HG02571 (cell line): Measurements from ENCODE around the gene PUM1.
A peak's percentile ranks its signal among the peaks of the same experiment; 100 is the strongest.

ENCODE experiments used
- ATAC-seq: cut with Tn5 transposase; IDR thresholded peaks from one replicate; pipeline ENCODE4 v1.9.1; 2021; ENCODE audit warnings: mild to moderate bottlenecking, moderate library complexity; ENCODE audit not compliant: unreplicated experiment

Gene PUM1

DNA sequence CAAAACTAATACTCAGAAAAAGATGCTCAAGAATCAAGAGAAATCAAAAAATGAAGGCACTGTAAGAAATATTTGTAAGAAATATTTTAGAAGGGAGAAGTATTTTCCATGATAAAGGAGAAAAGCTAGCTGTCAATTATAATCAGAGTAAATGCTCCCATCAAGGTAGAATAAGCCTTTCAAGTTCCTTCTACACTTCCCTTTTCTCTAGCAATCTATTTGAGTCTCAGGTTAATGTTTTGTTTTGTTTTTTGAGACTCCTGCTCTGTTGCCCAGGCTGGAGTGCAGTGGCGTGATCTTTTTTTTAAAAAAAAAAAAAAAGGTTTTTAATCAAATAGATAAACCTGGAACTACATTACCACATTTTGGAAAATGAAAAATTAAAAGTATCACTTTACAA is 33.3 kb downstream of the PUM1 start:
- no peak for ATAC-seq

DNA sequence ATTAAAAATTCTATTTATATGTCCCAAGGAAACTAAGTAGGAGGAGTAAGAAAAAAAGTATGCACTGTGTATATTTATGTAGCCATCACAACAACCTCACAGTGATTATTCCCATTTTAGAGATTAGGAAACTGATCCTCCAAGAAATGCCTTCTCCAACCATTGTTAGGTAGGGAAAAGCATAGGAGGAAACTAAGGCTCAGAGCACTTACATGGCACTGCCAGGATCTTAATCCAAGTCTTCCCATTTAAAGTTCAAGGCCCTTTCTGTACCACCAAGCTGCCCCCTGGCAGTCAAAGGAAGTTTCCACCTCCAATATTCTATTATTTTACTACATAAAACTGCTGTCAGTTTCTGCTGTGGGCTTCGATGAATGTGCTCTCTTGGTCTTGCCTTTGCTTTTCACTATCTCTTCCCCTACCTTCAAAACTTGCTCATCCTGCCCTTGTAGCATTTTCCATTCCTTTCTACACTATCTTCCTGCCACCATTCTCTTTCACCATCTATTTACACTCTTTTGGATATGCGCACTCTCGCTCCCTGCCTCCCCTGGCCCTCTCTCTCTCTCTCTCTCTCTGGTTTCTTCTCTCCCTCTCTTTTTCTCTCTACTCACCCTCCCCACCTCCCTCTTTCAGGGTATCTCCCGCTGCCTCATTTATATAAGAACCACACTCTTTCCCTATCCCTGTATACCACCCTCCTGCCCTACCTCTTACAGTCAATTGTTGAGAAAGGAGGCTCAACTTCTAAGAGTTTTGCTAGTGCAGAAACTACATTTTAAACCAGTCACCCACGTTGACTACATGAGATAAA is 34.0 kb downstream of the PUM1 start:
- ATAC-seq, result no peak

DNA sequence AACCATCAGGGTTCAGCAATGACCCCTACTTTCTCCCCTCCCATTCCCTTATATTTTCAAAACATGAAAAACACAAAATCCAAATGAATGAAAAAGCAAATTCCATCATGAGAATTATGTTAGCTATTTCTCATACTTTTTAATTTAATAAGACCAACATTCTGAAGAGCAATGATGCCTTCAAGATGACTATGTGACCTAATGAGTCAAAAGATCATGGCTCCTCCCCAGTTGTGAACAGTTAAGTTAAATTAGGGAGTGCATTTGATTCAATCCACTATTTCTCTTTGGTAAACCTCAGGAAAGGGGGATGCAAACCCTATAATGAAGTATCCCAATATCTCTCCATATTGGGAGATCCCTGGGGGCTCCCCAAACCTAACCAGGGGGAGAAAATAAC is 36.5 kb downstream of the PUM1 start:
- no peak for ATAC-seq

DNA sequence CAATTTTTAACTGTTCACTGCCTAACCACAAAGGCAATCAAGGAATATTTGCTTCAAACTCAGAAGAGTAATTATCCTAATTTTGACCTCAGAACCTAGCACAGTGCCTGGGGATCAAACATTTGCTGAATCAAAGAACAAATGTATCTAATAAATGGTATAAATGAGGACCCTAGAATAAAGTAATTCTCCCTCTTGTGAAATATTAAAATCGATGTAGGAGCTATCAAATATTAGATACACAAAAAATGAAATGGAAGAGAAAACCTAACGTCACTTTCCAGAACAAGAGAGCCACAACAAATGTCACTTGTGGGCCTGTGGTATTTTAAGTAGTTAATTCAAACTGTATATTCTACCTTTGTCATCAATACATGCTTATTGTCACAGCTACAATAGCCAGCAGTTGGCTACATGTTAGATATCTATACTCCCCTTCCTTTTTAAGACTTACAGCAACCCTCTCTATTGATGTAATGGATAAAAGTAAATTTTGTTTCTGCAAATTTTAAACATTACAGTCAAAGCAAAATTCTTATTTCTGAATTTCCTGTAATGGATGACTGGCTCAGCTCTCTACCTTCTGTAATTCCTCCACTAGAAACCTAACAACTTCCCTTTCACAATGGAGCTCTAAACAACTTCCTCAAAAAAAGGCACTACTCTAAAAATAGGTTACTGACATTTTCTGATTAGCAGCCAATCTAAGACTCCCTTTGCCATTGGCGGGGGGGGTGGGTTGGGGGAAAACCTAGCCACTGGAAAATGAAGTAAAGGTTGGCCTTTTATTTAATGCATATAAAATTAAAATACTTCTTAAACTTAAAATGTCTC is 37.6 kb downstream of the PUM1 start:
- no peak for ATAC-seq

DNA sequence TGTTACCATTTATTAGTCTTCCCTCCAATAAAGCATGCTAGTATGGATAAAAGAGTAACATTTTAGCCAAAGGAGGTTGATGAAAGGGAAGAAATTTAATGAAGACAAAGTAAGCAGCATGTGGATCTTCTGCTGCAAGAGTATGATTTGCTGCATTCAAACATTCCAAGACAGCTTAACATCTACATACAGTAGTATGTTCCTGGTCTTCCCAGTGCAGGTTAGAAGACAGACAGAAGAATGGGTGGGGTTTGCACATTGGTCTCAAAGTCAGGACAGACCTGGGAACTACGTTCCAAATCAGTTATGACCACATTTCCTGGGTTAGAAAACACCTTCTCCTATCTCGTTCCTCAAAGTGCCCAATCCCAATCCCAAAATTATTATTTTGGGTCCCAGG is 43.3 kb downstream of the PUM1 start:
- no peak for ATAC-seq

DNA sequence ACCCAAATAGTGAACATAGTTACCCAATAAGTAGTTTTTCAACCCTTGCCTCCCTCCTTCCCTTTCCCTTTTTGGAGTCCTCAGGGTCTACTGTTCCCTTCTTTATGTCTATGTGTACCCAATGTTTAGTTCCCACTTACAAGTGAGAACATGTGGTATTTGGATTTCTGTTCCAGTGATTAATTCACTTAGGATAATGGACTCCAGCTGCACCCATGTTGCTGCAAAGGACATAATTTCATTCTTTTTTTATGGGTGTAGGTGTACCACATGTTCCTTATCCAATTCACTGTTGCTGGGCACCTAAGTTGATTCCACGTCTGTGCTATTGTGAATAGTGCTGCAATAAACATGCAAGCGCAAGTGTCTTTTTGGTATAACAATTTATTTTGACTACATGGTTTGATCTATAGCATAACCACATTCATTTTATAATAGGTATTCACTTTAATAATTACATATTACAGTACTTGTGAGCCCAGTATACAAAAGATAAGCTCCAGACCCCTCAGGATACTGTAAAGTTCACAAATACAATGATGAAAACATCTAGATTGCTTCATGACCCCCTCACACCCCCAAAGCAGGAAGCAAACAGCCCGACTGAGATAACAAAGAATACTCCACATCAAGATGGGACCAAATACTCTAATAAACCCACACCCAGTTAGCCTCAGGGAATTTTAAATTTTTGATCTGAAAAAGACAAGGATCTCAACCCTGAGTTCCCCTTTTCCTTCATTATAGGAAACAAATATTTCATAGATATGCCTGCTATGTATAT is 45.3 kb downstream of the PUM1 start:
- ATAC-seq, result no peak

DNA sequence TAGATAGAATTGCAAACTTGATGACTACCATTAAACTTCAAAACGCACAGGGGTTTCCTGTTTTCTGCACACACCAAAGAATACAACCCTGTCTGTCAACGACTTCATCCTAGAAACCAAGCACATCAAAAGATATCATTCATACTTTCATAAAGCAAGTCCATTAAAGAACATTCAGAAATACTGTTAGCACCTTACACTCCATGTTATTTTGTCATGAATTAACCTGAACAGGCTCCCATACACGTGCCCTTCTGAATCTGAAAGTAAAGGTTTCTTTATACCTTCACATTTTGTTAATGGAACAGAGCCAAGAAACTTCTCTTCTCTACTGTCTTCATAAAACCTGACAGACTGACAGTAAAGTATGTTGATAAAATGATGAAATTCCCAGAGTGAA is 46.1 kb downstream of the PUM1 start:
- no peak for ATAC-seq

DNA sequence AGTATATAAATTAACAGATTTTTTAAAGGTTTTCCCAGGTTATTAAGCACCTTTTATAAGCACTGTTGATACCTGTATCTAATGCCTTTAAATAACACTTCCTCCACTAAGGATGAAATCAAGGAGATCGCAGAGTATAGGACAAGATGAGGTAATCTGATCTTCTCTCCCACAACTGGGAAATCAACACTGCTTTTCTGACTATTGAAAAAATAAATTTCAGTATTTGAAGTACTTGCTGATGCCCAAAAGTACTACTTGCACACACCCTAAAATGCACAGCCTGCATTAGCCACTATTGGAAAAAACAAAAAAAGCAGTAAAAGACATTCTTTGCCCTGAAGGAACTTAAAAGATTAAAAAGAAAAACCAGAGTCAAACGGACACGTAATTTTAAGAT is 48.6 kb downstream of the PUM1 start:
- no peak for ATAC-seq

DNA sequence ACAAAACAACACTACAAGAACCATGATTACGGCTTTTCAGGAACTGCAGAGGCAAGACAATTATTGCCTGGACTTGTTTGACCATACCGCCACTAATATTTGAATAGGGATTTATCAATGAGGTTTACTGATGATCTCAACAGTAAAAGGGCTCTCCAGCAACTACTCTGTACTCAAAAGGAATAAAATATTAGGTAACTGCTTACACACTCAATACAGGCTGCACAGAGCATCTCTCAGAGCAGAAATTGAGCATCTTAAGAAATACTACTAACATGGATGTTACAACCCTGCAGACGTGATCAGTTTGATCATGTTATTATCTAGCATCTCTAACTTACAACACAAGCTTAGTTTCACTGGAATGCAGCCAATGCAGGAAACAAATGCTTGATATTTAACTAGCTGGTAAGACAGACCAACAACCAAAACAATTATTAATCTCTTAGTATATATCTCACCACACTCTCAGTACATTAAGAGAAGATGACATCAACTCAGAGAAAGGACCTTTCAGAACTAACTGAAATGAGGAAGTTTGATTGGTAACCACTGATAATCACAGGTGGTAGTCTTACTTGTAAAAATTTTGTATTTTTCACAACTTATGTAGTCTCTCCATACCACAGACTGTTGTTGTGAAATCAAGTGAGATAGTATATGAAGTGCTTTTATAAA is 52.2 kb downstream of the PUM1 start:
- peak; percentile 48 for ATAC-seq

DNA sequence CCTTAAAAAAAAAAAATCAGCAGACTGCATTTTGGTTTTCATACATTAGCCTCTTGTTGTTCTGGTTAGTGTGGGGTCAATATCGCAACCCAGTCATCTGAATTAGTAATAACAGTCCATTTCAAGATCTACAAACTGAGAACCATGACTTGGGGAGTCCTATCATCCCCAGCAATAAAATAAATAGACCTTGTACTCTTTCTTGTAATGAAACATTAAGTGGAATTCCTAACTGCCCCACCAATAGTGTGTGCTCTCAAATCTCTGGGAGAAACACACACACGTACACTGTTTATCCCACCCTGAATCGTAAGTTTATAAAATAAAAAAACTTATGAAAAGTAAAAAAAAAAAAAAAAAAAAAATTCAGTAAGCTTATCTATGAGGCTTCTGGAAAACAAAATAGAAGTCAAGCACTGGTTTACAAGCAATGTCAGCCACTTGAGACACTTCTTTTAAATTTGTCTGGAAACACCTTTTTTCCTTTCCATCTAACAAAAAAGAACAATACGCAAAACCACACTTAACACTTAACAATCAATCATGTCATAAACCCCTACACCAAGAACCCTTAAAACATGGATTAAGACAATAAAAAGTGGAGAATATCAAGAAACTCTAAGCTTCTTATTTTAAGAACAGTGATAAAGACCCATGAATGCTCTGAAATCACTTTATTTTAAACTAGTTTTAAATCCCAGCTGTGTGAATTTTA is 53.1 kb downstream of the PUM1 start:
- no peak for ATAC-seq

DNA sequence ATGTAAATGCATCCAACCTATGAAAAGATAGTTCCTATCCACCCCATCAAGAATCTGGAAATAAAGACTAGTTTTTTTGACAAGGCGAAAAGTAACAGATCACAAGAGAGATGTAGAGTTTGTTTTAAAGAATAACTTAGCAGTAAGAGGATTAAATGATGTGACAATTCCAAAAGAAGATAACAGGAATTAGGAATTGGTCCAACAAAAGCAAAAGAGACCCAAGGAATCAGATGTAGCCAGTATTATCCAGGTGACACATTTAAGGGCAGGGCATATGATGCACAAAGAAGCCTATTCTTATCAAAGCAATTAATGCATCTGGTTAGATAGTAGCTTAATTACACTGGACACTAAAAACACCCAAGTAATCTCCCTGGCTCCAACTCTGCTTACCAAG is 53.8 kb downstream of the PUM1 start:
- ATAC-seq, result no peak

DNA sequence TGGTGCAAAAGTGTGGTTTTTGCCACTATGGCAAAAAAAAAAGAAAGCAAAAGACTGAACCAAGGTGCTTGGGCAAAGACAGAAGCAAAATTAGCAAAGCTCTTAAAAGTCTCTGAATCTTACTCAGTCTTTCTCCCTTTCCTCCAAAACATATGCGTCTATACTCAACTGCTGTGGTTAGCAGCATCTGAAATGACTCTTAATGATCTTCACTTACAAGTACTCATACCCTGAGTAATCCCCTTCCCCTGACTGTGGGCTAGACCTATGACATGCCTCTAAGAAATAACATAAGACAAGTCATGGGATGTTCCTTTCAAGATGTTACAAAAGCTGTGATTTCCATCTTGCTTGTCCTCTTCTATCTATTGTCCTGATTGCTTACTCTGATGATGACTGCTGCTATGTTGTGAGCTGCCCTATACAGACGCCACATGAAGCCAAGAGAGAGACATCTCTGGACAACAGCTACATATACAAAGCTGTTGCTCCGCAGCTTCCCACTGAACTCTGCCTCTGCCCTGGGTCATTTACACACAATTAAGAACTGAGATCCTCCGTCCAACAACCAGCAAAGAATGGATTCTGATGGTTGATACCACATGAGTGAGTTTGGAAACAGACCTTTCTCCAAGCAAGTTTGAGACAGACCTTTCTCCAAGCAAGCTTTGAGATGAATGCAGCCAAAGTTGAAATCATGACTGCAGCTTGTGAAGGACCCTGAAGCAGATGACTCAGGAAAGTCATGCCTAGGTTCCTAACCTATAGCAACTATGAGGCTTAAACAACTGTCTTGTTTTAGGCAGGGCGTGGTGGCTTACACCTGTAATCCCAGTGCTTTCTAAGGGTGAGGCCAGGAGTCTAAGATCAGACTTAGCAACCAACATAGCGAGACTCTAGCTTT is 55.2 kb downstream of the PUM1 start:
- peak; percentile 55 for ATAC-seq

DNA sequence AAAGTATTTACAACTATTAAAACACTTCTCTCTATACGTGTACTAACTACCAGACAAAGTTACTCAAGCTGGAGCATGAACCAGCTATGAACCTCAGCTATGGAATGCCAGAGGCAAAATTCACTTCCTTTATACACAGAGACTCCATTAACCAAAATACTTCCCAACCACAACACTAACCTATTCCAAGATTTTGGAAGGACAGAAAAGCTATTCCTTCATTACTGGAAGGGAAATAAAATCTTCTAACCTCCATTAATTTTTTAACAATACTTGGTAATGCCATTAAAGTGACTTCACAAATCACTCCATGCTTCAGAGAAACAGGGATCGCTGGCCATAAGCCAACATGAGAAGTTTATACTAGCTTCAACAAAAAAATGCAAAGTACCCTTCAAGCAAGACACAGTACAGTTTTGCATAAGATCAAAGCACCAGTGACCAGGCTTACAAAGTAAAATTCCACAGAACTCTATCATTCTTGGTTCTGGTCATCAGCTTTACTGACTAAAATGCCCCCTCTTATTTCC is 58.0 kb downstream of the PUM1 start:
- ATAC-seq, result no peak

DNA sequence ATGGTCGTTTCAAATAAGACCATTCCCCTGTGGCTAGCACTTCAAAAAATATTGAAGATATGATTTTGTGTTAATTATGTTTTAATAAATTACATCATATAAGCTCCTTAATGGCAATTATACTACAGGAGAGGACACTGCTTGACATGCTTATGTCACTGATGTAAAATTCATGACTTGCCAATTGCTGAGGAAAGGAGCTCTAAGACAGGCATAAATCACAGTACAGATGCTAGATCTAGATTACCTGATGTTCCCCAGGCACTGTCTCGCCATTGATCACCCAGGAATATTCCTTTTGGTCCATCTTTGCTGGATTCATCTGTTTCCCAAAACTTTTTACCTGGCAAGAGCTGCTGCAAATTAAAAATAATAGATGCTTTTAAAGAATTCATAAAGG is 58.8 kb downstream of the PUM1 start:
- no peak for ATAC-seq

DNA sequence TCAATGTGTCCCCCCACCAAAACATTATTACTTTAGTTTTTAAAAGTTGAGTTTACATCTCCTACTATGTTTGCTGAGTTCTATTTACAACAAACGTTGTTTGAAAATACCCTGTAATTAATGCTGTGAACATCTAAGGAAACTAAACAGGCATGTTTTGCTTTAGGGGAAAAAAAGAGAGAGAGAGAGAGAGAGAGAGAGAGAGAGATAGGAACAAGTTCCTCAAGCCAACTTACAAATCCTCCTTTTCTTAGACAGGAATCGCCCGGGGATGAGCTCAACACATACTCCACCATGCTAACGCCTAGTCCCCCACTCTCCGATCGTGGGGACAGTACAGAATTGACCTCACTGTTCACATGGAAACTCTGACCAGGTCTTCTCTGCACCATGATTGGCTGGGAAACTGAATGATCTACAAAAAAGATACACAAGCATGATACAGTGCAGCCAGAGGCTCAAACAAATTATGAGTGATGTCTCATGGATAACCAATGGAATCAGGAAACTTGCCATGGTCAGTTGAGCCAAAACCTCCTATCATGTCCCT is 59.8 kb downstream of the PUM1 start:
- no peak for ATAC-seq

DNA sequence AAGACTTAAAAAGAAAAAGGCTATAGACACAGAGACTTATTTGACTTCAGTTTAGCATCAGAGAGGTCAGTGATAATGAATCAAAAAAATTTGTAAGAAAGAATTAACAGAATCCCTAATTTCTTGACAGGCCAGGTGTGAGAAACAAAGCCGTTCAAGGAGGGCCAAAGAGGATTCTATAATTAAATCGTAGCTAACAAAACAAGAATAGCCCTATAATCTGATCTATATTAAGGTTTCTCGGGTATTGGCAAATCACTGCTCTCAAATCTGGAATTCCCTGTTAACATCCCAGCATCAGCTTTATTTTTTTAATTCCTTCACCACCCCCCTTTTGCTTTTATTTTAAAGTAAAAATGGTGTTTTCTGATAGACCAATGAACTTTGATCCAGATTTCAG is 60.3 kb downstream of the PUM1 start:
- no peak for ATAC-seq

DNA sequence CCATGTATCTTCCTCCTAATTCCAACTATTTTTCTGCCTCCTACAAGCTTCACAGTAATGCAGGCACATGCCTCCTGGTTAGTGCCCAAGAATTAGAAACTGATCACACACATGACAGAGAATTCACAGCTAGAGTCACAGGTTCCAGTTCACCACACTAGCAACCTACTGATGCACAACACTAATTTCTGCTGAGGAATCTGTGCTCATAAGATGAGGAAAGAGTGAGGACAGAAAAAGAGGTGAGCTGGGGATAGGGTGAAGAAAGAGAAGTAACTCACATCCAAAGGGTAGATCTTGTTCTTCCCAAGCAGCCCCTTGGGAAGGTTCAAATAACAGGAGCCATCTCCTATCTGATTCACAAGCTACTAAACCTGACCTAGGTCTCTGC is 61.3 kb downstream of the PUM1 start:
- no peak for ATAC-seq

DNA sequence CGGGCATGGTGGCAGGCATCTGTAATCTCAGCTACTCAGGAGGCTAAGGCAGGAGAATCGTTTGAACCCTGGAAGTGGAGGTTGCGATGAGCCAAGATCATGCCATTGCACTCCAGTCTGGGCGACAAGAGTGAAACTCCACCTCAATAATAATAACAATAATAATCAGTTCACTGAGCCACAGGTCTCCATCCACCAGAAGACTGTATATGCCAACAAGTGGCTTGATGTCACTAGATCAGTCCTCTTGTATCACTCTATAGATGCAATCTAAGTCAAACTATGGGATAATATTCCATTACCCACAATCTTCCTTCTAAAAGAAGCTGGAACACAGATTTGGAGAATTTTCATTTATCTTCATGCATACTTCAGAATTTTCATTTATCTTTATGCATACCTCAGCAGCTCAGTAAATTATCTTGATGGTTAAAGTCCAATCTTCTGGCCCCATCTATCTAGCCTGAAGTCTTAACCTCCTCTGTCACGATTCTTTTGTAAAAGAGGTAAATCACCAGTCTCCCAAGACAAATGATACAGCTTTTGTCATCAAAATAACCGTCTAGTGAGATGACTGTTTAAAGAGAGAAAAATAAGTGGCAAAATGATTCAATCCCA is 61.8 kb downstream of the PUM1 start:
- ATAC-seq, result no peak
